Hepatocyte (in vitro differentiated cells): ENCODE results near the gene CD4. TPM values are rescaled to one million over a fixed set of nuclear protein-coding genes. Genes with fewer than 3 reads are reported as not detected.

ENCODE experiments used
- DNase-seq: peaks from one replicate; pipeline ENCODE4 v3.0.0-alpha.2; 2016; ENCODE audit warnings: low spot score
- H2AFZ ChIP-seq: fragments of 200-600 bp; sonication (generic); 2 replicates; pipeline ENCODE4 v1.6.0; 2016; ENCODE audit warnings: antibody characterized with exemption, mild to moderate bottlenecking
- H3K27ac ChIP-seq: fragments of 200-600 bp; sonication (generic); 2 replicates; pipeline ENCODE4 v1.5.1; 2016; ENCODE audit warnings: mild to moderate bottlenecking
- H3K27me3 ChIP-seq: fragments of 200-600 bp; sonication (generic); 2 replicates; pipeline ENCODE4 v1.6.1; 2016
- H3K36me3 ChIP-seq: fragments of 200-600 bp; sonication (generic); replicated peaks from 2 replicates; pipeline ENCODE4 v1.5.1; 2016; ENCODE audit warnings: low read depth; ENCODE audit not compliant: insufficient read depth
- H3K4me1 ChIP-seq: fragments of 200-600 bp; sonication (generic); 2 replicates; pipeline ENCODE4 v1.5.1; 2016; ENCODE audit warnings: mild to moderate bottlenecking, moderate library complexity; ENCODE audit not compliant: insufficient read depth
- H3K4me2 ChIP-seq: fragments of 200-600 bp; sonication (generic); 2 replicates; pipeline ENCODE4 v1.6.0; 2016
- H3K4me3 ChIP-seq: fragments of 200-600 bp; sonication (generic); 2 replicates; pipeline ENCODE4 v1.5.1; 2016; ENCODE audit warnings: mild to moderate bottlenecking
- H3K79me2 ChIP-seq: fragments of 200-600 bp; sonication (generic); 2 replicates; pipeline ENCODE4 v1.6.0; 2017; ENCODE audit warnings: mild to moderate bottlenecking
- H3K9me2 ChIP-seq: fragments of 200-600 bp; sonication (generic); replicated peaks from 2 replicates; pipeline ENCODE4 v1.6.0; 2017; ENCODE audit warnings: mild to moderate bottlenecking; ENCODE audit not compliant: insufficient read depth
- H3K9me3 ChIP-seq: fragments of 200-600 bp; sonication (generic); 2 replicates; pipeline ENCODE4 v1.5.1; 2016; ENCODE audit warnings: low read depth, mild to moderate bottlenecking
- H4K20me1 ChIP-seq: fragments of 200-600 bp; sonication (generic); 2 replicates; pipeline ENCODE4 v1.6.0; 2016; ENCODE audit warnings: mild to moderate bottlenecking; ENCODE audit not compliant: insufficient read depth, poor library complexity, severe bottlenecking
- EZH2 ChIP-seq: fragments of 200-600 bp; sonication (generic); IDR thresholded peaks from 2 replicates; pipeline ENCODE4 v1.6.1; 2016; ENCODE audit warnings: antibody characterized with exemption, mild to moderate bottlenecking, borderline replicate concordance
- EZH2phosphoT487 ChIP-seq: fragments of 200-600 bp; sonication (generic); IDR thresholded peaks from one replicate; pipeline ENCODE4 v1.6.1; 2018; ENCODE audit warnings: antibody characterized with exemption, mild to moderate bottlenecking, low read depth, moderate library complexity; ENCODE audit not compliant: unreplicated experiment, severe bottlenecking
- WGBS: methylation state at CpG from one replicate; pipeline ENCODE4 v1.1.6; 2016; ENCODE audit warnings: low lambda C conversion rate; ENCODE audit errors: missing lambda C conversion rate; 5-methylcytosine and 5-hydroxymethylcytosine counted together
- polyA plus RNA-seq: library from polyadenylated mRNA; unstranded; fragments of >200 nt; fragmentation: Nextera tagmentation; extraction: Ambion mirVana; gene quantifications from 2 replicates; pipeline ENCODE4 v1.2.1, GENCODE V29; 2016
- total RNA-seq: library from RNA; depleted of rRNA; stranded (reverse); fragments of >200 nt; gene quantifications from 2 replicates; pipeline ENCODE4 v1.2.3, GENCODE V29; 2014
- TF ChIP-seq, protein P1 (sequence below): fragments of 200-600 bp; sonication (generic); IDR thresholded peaks from 2 replicates; pipeline ENCODE4 v1.5.1; 2016; ENCODE audit warnings: antibody characterized with exemption, mild to moderate bottlenecking; ENCODE audit not compliant: poor library complexity

CD4 gene
- total and polyA plus RNA-seq, 2 experiments from 2014 or later = 2.7 to 6.4 TPM

DNA sequence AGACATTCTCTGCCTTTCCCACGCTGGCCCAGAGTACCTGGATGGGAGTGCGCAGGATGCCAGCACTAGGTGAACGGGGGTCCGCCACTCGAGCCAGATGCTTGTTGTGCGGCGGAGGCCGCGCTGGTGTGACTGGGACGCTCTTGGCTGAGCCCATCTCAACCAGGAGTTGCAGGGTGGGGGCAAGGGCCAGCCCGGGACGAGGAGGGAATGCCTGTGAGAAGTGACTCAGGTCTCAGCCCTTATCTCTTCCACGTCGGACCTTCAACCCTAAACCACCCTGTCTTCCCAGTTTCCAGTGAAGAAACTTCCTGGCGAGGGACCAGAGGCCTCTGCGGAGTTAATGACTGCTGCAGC lies 61.4 kb downstream of the CD4 start:
- DNase-seq = peak; percentile 86
- H3K9me2 ChIP-seq = no peaks in the 10 kb centered on the region
- H3K4me2 ChIP-seq = peak overlapping the region; percentile 76
- H3K27me3 ChIP-seq = no peaks in the 10 kb centered on the region
- peaks cover 26% of the 10 kb centered on the region for H3K79me2 ChIP-seq
- no peak overlapping the region for H3K4me3 ChIP-seq
- TF ChIP-seq EZH2phosphoT487 (no peak), EZH2 (no peak)
- TF ChIP-seq, protein P1, sequence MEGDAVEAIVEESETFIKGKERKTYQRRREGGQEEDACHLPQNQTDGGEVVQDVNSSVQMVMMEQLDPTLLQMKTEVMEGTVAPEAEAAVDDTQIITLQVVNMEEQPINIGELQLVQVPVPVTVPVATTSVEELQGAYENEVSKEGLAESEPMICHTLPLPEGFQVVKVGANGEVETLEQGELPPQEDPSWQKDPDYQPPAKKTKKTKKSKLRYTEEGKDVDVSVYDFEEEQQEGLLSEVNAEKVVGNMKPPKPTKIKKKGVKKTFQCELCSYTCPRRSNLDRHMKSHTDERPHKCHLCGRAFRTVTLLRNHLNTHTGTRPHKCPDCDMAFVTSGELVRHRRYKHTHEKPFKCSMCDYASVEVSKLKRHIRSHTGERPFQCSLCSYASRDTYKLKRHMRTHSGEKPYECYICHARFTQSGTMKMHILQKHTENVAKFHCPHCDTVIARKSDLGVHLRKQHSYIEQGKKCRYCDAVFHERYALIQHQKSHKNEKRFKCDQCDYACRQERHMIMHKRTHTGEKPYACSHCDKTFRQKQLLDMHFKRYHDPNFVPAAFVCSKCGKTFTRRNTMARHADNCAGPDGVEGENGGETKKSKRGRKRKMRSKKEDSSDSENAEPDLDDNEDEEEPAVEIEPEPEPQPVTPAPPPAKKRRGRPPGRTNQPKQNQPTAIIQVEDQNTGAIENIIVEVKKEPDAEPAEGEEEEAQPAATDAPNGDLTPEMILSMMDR = no peak
- no peak overlapping the region for H2AFZ ChIP-seq
- peak overlapping the region; percentile 69 for H3K27ac ChIP-seq
- peaks cover 13% of the 10 kb centered on the region for H3K4me1 ChIP-seq
- no peaks in the 10 kb centered on the region for H3K9me3 ChIP-seq
- WGBS = 14% methylated on average over 16 of the region's 16 CpGs
- H4K20me1 ChIP-seq = no peaks in the 10 kb centered on the region
- H3K36me3 ChIP-seq = no peaks in the 10 kb centered on the region

DNA sequence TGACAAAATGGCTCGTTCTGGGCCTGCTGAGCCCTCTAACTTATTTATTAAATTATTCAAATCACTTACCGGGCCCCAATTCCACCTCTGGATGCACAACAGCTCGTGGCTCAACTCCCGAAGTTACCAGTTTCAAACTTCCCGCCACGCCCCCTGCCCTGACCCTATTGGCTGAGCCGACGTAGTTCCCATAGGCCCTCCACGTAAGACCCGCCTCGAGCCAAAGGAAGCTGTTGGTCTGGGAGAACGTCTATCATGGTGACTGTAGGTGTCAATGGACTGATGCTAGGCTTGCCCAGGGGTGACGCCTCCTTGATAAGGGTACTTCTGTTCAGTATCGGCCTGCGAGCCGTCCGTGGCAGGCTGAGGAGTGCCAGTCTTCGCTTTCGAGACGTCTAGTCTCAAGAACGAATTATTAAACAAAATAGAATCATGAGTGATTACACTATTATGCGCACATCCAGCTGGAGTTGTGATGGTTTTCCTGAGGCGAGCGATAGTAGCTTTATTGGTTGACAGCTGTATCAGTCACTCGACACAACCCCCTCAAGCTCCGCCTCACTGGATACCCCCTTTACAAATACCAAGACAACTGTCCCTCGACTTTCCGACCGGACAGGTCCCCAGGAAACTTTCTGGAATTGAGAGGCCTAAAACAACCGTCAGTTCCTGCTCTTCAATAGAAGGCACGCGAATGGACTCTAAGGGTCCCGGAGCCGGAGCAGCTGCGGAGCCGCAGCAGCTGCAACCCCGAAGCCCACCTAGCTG lies 62.0 kb downstream of the CD4 start, which contains the start of gene CDCA3:
CDCA3 (minus strand) TSS at position 134 of the 768 bp plus-strand sequence. CDS start 334 bp downstream, outside the sequence.
- H3K4me2 ChIP-seq = peak within 1 kb of the TSS; percentile 76
- no peaks in the 10 kb centered on the region for H3K9me3 ChIP-seq
- TF ChIP-seq EZH2phosphoT487 (no peak), EZH2 (no peak)
- TF ChIP-seq, protein P1 = no peak
- under 1% methylated on average over 37 of the region's 37 CpGs for WGBS
- H3K79me2 ChIP-seq = peaks cover 27% of the 10 kb centered on the region
- H3K4me3 ChIP-seq = peak within 1 kb of the TSS; percentile 22
- H2AFZ ChIP-seq = peak within 1 kb of the TSS; percentile 67
- no peaks in the 10 kb centered on the region for H4K20me1 ChIP-seq
- no peaks in the 10 kb centered on the region for H3K36me3 ChIP-seq
- H3K27me3 ChIP-seq = no peaks in the 10 kb centered on the region
- peaks cover 13% of the 10 kb centered on the region for H3K4me1 ChIP-seq
- peak within 1 kb of the TSS; percentile 89 for H3K27ac ChIP-seq
- DNase-seq = peak; percentile 97
- no peaks in the 10 kb centered on the region for H3K9me2 ChIP-seq

GRCh38 chr12:6851921-6852650 lies 62.8 kb downstream of the CD4 start, which contains the start of gene USP5:
USP5 (plus strand) TSS chr12:6852150; CDS start chr12:6852180, 30 bp downstream.
- peaks cover 27% of the 10 kb centered on the region for H3K79me2 ChIP-seq
- no peaks in the 10 kb centered on the region for H3K9me3 ChIP-seq
- WGBS = under 1% methylated on average over 58 of the region's 65 CpGs
- no peaks in the 10 kb centered on the region for H3K27me3 ChIP-seq
- no peaks in the 10 kb centered on the region for H3K9me2 ChIP-seq
- peak within 1 kb of the TSS; percentile 67 for H2AFZ ChIP-seq
- peak within 1 kb of the TSS; percentile 91 for H3K27ac ChIP-seq
- no peaks in the 10 kb centered on the region for H3K36me3 ChIP-seq
- H3K4me1 ChIP-seq = peaks cover 13% of the 10 kb centered on the region
- no peaks in the 10 kb centered on the region for H4K20me1 ChIP-seq
- TF ChIP-seq, protein P1 = no peak
- TF ChIP-seq EZH2phosphoT487 (no peak), EZH2 (no peak)
- peak; percentile 100 for DNase-seq
- H3K4me2 ChIP-seq = peak within 1 kb of the TSS; percentile 81
- H3K4me3 ChIP-seq = peak within 1 kb of the TSS; percentile 44
